ENCODE measurements around the gene LAMC1.
A peak's percentile ranks its signal among the peaks of the same experiment; 100 is the strongest.

LAMC1 gene

DNA sequence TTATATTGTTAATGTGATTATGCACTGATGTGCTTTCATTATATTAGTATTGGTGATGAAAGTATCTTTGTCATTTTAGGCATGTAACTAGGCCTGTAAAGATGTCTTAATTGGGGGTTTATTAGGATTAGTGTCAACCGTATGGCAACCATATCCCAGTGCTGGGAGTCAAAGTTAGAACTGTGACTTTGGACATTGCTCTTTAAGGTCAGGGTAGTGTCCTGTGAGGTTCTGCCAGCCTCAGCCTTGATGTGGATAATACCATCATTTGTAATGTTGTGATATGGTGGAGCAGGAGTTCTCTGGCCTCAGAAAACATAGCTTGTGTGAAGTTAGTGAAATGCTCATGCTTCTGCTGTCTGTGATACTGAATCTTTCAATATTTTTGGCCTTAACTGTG lies 59.4 kb downstream of the LAMC1 start:
- TF ChIP-seq POLR2A (IDR thresholded peaks at IDR 0.05; ENCODE audit: low read depth, low read length) (no peak), PAX5 (IDR thresholded peaks at IDR 0.05; ENCODE audit: insufficient read depth, low read length, severe bottlenecking) (no peak), TAF1 (IDR thresholded peaks at IDR 0.05; ENCODE audit: low read depth, low read length) (no peak), POLR2AphosphoS5 (IDR thresholded peaks at IDR 0.05; ENCODE audit: low read depth, low read length) (no peak), SPI1 (IDR thresholded peaks at IDR 0.05; ENCODE audit: low read depth, low read length) (no peak), POU2F2 (IDR thresholded peaks at IDR 0.05; ENCODE audit: low read depth, low read length) (no peak)
- DNase-seq (ENCODE audit: insufficient read length, low spot score) (no peak), FAIRE-seq (peak; percentile 43)

- TF ChIP-seq POLR2A (IDR thresholded peaks at IDR 0.05; ENCODE audit: low read depth, low read length) (no peak), PAX5 (IDR thresholded peaks at IDR 0.05; ENCODE audit: insufficient read depth, low read length, severe bottlenecking) (no peak), SPI1 (IDR thresholded peaks at IDR 0.05; ENCODE audit: low read depth, low read length) (no peak), TAF1 (IDR thresholded peaks at IDR 0.05; ENCODE audit: low read depth, low read length) (no peak)
- DNase-seq (ENCODE audit: insufficient read length, low spot score), result no peak
- no peak for FAIRE-seq
Measured at GRCh38 chr1:183087001-183087400, 63.8 kb downstream of the LAMC1 start.

- FAIRE-seq, result no peak
- no peak for DNase-seq (ENCODE audit: insufficient read length, low spot score)
- TF ChIP-seq TAF1 (IDR thresholded peaks at IDR 0.05; ENCODE audit: low read depth, low read length) (no peak), POU2F2 (IDR thresholded peaks at IDR 0.05; ENCODE audit: low read depth, low read length) (no peak), SPI1 (IDR thresholded peaks at IDR 0.05; ENCODE audit: low read depth, low read length) (no peak), POLR2AphosphoS5 (IDR thresholded peaks at IDR 0.05; ENCODE audit: low read depth, low read length) (no peak), PAX5 (IDR thresholded peaks at IDR 0.05; ENCODE audit: insufficient read depth, low read length, severe bottlenecking) (no peak), POLR2A (IDR thresholded peaks at IDR 0.05; ENCODE audit: low read depth, low read length) (no peak)
Measured at GRCh38 chr1:183089025-183089639, 65.9 kb downstream of the LAMC1 start.

DNA sequence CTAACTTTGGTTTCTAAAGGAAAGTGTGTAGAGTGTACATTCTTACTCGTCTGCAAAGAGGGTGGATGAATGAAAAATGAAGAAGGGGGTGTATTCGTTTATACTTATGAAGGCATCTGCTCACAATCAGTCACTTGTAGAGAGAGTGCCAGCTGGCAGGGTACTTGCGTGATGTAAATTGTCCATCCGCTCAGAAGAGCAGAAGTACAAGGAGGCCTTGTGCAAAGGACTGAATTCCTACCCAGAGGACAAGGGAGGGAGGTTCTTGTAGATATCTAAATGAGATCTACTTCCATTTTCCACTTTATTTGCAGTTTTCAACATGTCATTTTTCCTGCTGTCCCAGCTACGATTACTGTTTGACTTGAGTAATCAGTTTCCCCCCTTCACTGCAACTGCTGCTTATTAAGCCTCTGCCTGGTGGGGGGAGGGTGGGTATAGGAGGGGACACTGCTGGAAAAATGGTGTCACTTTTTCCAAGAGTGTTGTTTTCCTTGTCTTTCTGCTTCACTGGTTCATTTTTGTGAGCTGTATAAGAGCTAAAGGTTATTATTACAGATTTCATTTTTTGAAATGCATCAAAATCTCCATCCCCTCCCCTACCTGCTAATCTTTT lies 67.3 kb downstream of the LAMC1 start:
- TF ChIP-seq SPI1 (IDR thresholded peaks at IDR 0.05; ENCODE audit: low read depth, low read length) (no peak), PAX5 (IDR thresholded peaks at IDR 0.05; ENCODE audit: insufficient read depth, low read length, severe bottlenecking) (no peak), POLR2AphosphoS5 (IDR thresholded peaks at IDR 0.05; ENCODE audit: low read depth, low read length) (no peak), POLR2A (IDR thresholded peaks at IDR 0.05; ENCODE audit: low read depth, low read length) (no peak), POU2F2 (IDR thresholded peaks at IDR 0.05; ENCODE audit: low read depth, low read length) (no peak)
- FAIRE-seq (peak; percentile 33), DNase-seq (ENCODE audit: insufficient read length, low spot score) (no peak)

DNA sequence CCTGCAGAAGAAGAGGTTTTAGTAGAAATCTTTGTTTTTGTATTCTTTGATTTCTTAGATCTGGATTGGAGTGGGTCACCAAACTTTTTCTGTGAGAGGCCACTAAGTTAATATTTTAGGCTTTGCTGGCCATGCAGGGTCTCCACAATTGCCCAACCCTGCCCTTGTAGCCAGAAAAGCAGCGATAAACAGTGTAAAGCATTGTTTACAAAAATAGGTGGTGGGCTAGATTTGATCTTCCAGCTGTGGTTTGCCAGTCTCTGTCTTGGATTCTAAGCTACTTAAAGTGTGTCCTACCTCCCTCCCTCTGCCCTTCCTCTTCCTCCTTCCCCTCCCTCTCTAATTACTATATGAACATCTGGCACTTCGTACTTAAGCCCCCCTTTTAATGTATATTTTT lies 68.0 kb downstream of the LAMC1 start:
- DNase-seq (ENCODE audit: insufficient read length, low spot score) (no peak), FAIRE-seq (no peak)
- TF ChIP-seq POLR2AphosphoS5 (IDR thresholded peaks at IDR 0.05; ENCODE audit: low read depth, low read length) (no peak), PAX5 (IDR thresholded peaks at IDR 0.05; ENCODE audit: insufficient read depth, low read length, severe bottlenecking) (no peak), POLR2A (IDR thresholded peaks at IDR 0.05; ENCODE audit: low read depth, low read length) (no peak)

- TF ChIP-seq SPI1 (IDR thresholded peaks at IDR 0.05; ENCODE audit: low read depth, low read length), result no peak
- no peak for TF ChIP-seq TAF1 (IDR thresholded peaks at IDR 0.05; ENCODE audit: low read depth, low read length)
- no peak for TF ChIP-seq POU2F2 (IDR thresholded peaks at IDR 0.05; ENCODE audit: low read depth, low read length)
- no peak for TF ChIP-seq POLR2A (IDR thresholded peaks at IDR 0.05; ENCODE audit: low read depth, low read length)
- TF ChIP-seq PAX5 (IDR thresholded peaks at IDR 0.05; ENCODE audit: insufficient read depth, low read length, severe bottlenecking), result no peak
- no peak for TF ChIP-seq POLR2AphosphoS5 (IDR thresholded peaks at IDR 0.05; ENCODE audit: low read depth, low read length)
- FAIRE-seq (no peak), DNase-seq (ENCODE audit: insufficient read length, low spot score) (no peak)
Measured at GRCh38 chr1:183092350-183092749, 69.1 kb downstream of the LAMC1 start.

- no peak for FAIRE-seq
- no peak for TF ChIP-seq SPI1 (IDR thresholded peaks at IDR 0.05; ENCODE audit: low read depth, low read length)
- TF ChIP-seq POLR2A (IDR thresholded peaks at IDR 0.05; ENCODE audit: low read depth, low read length), result no peak
- TF ChIP-seq POU2F2 (IDR thresholded peaks at IDR 0.05; ENCODE audit: low read depth, low read length), result no peak
- TF ChIP-seq TAF1 (IDR thresholded peaks at IDR 0.05; ENCODE audit: low read depth, low read length), result no peak
- TF ChIP-seq PAX5 (IDR thresholded peaks at IDR 0.05; ENCODE audit: insufficient read depth, low read length, severe bottlenecking), result no peak
- TF ChIP-seq POLR2AphosphoS5 (IDR thresholded peaks at IDR 0.05; ENCODE audit: low read depth, low read length), result no peak
- DNase-seq (ENCODE audit: insufficient read length, low spot score), result no peak
Measured at GRCh38 chr1:183093066-183093668, 69.9 kb downstream of the LAMC1 start.

DNA sequence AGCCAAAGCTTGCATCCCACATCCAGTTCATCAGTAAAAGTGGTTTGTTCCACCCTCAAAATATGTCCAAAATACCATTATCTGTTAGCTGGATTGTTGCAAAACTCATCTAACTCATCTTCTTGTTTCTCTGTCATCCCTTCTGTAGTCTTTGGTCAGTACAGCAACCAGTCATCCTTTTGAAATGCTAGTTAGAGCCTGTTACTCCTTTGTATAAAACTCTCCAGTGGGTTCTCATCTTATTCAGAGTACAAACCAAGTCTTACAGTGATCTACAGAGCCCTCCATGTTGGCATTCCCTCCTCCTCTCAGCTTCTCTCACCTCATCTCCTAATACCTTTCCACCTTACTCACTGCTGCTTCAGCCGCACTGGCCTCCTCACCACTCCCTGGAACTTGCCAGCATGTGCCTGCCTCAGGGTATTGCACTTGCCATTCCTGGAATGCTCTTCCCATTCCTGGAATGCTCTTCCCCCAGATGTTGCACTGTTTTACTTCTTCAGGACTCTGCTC lies 70.6 kb downstream of the LAMC1 start:
- no peak for DNase-seq (ENCODE audit: insufficient read length, low spot score)
- TF ChIP-seq POLR2A (IDR thresholded peaks at IDR 0.05; ENCODE audit: low read depth, low read length), result no peak
- no peak for TF ChIP-seq SPI1 (IDR thresholded peaks at IDR 0.05; ENCODE audit: low read depth, low read length)
- no peak for TF ChIP-seq TAF1 (IDR thresholded peaks at IDR 0.05; ENCODE audit: low read depth, low read length)
- no peak for TF ChIP-seq POLR2AphosphoS5 (IDR thresholded peaks at IDR 0.05; ENCODE audit: low read depth, low read length)
- no peak for TF ChIP-seq PAX5 (IDR thresholded peaks at IDR 0.05; ENCODE audit: insufficient read depth, low read length, severe bottlenecking)
- no peak for TF ChIP-seq POU2F2 (IDR thresholded peaks at IDR 0.05; ENCODE audit: low read depth, low read length)
- FAIRE-seq, result no peak

DNA sequence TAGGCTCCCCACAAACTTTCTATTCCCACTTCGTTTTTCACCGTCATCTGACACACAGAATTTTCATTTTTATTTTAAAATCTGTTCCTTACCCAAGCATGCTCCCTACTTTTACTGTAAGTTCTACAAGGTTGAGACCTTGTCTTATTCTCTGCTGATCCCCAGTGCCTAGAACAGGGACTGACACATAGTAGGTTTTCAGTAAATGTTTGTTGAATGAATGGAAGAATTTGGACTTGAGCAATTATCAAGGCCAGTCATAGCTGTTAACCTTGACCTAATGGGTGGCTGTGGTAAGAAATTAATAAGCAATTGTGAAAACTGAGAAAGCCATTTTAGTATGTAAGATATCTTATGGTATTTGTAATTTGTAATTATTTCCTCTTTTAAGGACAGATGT lies 71.1 kb downstream of the LAMC1 start:
- FAIRE-seq (no peak), DNase-seq (ENCODE audit: insufficient read length, low spot score) (no peak)
- TF ChIP-seq PAX5 (IDR thresholded peaks at IDR 0.05; ENCODE audit: insufficient read depth, low read length, severe bottlenecking), result no peak
- TF ChIP-seq POLR2AphosphoS5 (IDR thresholded peaks at IDR 0.05; ENCODE audit: low read depth, low read length), result no peak
- no peak for TF ChIP-seq POU2F2 (IDR thresholded peaks at IDR 0.05; ENCODE audit: low read depth, low read length)
- no peak for TF ChIP-seq SPI1 (IDR thresholded peaks at IDR 0.05; ENCODE audit: low read depth, low read length)
